ENCODE results near the gene CEP68.

DNA sequence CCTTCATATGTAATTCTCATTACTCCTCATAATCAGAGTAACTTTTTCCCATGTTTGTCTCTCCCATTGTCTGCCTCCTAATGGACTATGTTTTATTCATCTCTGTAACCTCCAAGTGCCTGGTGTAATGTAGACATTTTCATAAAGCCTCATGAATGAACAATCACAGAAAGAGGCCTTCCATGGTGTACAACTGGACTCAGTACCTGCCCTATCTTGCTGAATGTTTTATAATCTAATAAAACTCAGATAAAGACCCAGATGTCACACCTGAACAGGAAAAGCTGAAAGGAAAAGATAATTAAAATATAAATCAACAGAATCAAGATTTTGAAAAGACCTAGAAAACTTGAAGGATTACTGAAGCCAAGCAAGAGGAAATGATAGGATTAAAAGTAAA is 37.0 kb downstream of the CEP68 start:
- no peak for TF ChIP-seq TAF1 (IDR thresholded peaks at IDR 0.05; ENCODE audit: low read depth, low read length)
- TF ChIP-seq POLR2AphosphoS5 (IDR thresholded peaks at IDR 0.05; ENCODE audit: low read depth, low read length), result no peak
- TF ChIP-seq POLR2A (IDR thresholded peaks at IDR 0.05; ENCODE audit: low read depth, low read length), result no peak
- no peak for TF ChIP-seq SPI1 (IDR thresholded peaks at IDR 0.05; ENCODE audit: low read depth, low read length)
- no peak for TF ChIP-seq PAX5 (IDR thresholded peaks at IDR 0.05; ENCODE audit: insufficient read depth, low read length, severe bottlenecking)
- TF ChIP-seq POU2F2 (IDR thresholded peaks at IDR 0.05; ENCODE audit: low read depth, low read length), result no peak

Measured in GM12891 (cell line).